HepG2 (cell line): ENCODE measurements around the gene NFIC. TPM values are rescaled to one million over a fixed set of nuclear protein-coding genes. Genes with fewer than 3 reads are reported as not detected.

ENCODE experiments used
- HNRNPK ChIP-seq: fragments of 200-400 bp; formaldehyde crosslinking; IDR thresholded peaks from 2 replicates; pipeline ENCODE4 v1.6.1; 2018; ENCODE audit warnings: low read length, low read depth, moderate library complexity, mild to moderate bottlenecking; ENCODE audit not compliant: poor library complexity, severe bottlenecking
- KDM3A ChIP-seq: IDR thresholded peaks from 2 replicates; pipeline ENCODE4 v1.6.1; 2018; ENCODE audit warnings: low read depth, missing compliant biosample characterization
- PAWR ChIP-seq: sonication (generic); formaldehyde crosslinking; IDR thresholded peaks from 2 replicates; pipeline ENCODE4 v1.4.0; 2020; ENCODE audit warnings: missing genetic modification reagents, mild to moderate bottlenecking, borderline replicate concordance
- ZBTB3 ChIP-seq: sonication (generic); formaldehyde crosslinking; IDR thresholded peaks from 2 replicates; pipeline ENCODE4 v1.4.0; 2020; ENCODE audit warnings: low read depth, mild to moderate bottlenecking, moderate library complexity, missing genetic modification reagents, borderline replicate concordance
- ZNF235 ChIP-seq: sonication (generic); formaldehyde crosslinking; IDR thresholded peaks from 2 replicates; pipeline ENCODE4 v1.8.1; 2023; ENCODE audit warnings: mild to moderate bottlenecking, missing genetic modification reagents, borderline replicate concordance
- ZNF382 ChIP-seq: sonication (generic); formaldehyde crosslinking; IDR thresholded peaks from 2 replicates; pipeline ENCODE4 v1.5.0; 2020; ENCODE audit warnings: missing genetic modification reagents, mild to moderate bottlenecking, borderline replicate concordance
- ZNF614 ChIP-seq: IDR thresholded peaks from 2 replicates; pipeline ENCODE4 v1.6.1; 2018; ENCODE audit warnings: missing biosample characterization, missing genetic modification reagents, inconsistent platforms, borderline replicate concordance
- ZSCAN25 ChIP-seq: sonication (generic); formaldehyde crosslinking; IDR thresholded peaks from 2 replicates; pipeline ENCODE4 v1.8.0; 2022; ENCODE audit warnings: mild to moderate bottlenecking, missing genetic modification reagents
- polyA plus RNA-seq, 8 experiments: library from polyadenylated mRNA; depleted of rRNA in 3 of 8; stranded (reverse) in 7 of 8; unstranded in 1 of 8; fragments of >200 nt; fragmentation: Illumina TruSeq in 4 of 8; extraction: Trizol in 4 of 8; gene quantifications; 2 replicates each; pipeline versions ENCODE4 v1.2.1 to v1.2.3, GENCODE V29; 2011 to 2016; ENCODE audit warnings: low read depth in 4 of 8, missing spikeins in 1 of 8, mixed read lengths in 1 of 8; ENCODE audit not compliant: insufficient read depth in 1 of 8
- total RNA-seq, 5 experiments: library from RNA; depleted of rRNA; stranded (reverse); fragments of >200 nt; fragmentation: Illumina TruSeq; extraction: Trizol; gene quantifications; 2 replicates each; pipeline ENCODE4 v1.2.3, GENCODE V29; 2016; ENCODE audit warnings: low read depth in 1 of 5
- TF ChIP-seq, protein P1 (sequence below): sonication (generic); formaldehyde crosslinking; IDR thresholded peaks from 2 replicates; pipeline ENCODE4 v1.4.0; 2020; ENCODE audit warnings: missing genetic modification reagents, borderline replicate concordance
- TF ChIP-seq, protein P2 (sequence below): fragments of 450-650 bp; IDR thresholded peaks from 2 replicates; pipeline ENCODE4 v1.6.1; 2016
- TF ChIP-seq, protein P3 (sequence below): sonication (generic); formaldehyde crosslinking; conservative IDR thresholded peaks from 2 replicates; pipeline ENCODE4 v1.8.1; 2023; ENCODE audit warnings: missing genetic modification reagents
- TF ChIP-seq, protein P4 (sequence below): sonication (generic); formaldehyde crosslinking; IDR thresholded peaks from 2 replicates; pipeline ENCODE4 v1.5.0; 2020; ENCODE audit warnings: missing genetic modification reagents
- TF ChIP-seq, protein P5 (sequence below): sonication (generic); formaldehyde crosslinking; IDR thresholded peaks from 2 replicates; pipeline ENCODE4 v1.4.0; 2020; ENCODE audit warnings: missing genetic modification reagents, borderline replicate concordance
- TF ChIP-seq, protein P6 (sequence below): sonication (generic); formaldehyde crosslinking; conservative IDR thresholded peaks from 2 replicates; pipeline ENCODE4 v1.8.0; 2022; ENCODE audit warnings: mild to moderate bottlenecking, moderate library complexity, missing genetic modification reagents

The NFIC gene
- total and polyA plus RNA-seq, 2 of the 13 experiments (the other 11 are each of a cell fraction or from before 2014, with no cell fraction given): 1.3 to 2.5 TPM

DNA sequence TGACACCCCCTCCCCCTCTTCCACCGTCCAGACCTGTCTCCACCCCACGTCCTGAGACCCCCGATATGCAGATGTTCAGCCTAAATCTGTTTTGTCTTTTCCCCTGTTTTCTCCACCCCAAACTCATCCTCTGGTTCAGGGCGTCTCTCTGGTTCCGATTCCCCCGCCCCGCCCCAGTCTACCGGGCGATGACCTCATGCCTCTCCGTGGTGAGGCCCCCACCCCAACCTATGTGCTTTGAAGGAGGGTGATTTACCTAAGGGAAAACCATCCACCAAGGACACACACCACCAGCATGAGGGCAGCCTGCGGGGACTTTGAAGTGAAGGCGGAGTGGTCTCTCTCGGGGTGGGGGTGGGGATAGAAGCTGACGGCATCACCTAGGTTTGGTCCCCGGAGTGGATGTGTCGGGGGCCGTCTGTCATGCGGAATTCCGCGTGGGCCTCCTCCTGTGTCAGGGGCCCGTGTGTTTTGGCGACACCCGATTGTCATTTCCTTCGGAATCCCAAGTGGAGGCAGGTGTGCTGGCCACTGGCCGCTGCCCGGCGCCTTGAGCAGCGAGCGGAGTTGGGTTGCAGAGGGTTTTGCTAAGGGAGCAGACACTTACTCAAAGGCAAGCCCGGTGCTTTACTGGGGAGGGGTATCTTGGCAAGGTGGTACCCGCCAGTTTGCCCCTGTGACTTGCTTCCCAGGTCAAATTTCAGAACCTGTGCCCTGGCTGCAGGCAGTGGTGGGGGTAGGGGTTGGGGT lies 141.2 kb downstream of the NFIC start (continued):
- TF ChIP-seq, protein P1, sequence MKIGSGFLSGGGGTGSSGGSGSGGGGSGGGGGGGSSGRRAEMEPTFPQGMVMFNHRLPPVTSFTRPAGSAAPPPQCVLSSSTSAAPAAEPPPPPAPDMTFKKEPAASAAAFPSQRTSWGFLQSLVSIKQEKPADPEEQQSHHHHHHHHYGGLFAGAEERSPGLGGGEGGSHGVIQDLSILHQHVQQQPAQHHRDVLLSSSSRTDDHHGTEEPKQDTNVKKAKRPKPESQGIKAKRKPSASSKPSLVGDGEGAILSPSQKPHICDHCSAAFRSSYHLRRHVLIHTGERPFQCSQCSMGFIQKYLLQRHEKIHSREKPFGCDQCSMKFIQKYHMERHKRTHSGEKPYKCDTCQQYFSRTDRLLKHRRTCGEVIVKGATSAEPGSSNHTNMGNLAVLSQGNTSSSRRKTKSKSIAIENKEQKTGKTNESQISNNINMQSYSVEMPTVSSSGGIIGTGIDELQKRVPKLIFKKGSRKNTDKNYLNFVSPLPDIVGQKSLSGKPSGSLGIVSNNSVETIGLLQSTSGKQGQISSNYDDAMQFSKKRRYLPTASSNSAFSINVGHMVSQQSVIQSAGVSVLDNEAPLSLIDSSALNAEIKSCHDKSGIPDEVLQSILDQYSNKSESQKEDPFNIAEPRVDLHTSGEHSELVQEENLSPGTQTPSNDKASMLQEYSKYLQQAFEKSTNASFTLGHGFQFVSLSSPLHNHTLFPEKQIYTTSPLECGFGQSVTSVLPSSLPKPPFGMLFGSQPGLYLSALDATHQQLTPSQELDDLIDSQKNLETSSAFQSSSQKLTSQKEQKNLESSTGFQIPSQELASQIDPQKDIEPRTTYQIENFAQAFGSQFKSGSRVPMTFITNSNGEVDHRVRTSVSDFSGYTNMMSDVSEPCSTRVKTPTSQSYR: peak; percentile 81
- TF ChIP-seq, protein P2, sequence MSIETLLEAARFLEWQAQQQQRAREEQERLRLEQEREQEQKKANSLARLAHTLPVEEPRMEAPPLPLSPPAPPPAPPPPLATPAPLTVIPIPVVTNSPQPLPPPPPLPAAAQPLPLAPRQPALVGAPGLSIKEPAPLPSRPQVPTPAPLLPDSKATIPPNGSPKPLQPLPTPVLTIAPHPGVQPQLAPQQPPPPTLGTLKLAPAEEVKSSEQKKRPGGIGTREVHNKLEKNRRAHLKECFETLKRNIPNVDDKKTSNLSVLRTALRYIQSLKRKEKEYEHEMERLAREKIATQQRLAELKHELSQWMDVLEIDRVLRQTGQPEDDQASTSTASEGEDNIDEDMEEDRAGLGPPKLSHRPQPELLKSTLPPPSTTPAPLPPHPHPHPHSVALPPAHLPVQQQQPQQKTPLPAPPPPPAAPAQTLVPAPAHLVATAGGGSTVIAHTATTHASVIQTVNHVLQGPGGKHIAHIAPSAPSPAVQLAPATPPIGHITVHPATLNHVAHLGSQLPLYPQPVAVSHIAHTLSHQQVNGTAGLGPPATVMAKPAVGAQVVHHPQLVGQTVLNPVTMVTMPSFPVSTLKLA: no peak
- TF ChIP-seq ZBTB3 (CRISPR knock-in tag) (no peak), ZNF382 (no peak), HNRNPK (no peak), ZNF235 (CRISPR knock-in tag) (no peak), ZNF614 (CRISPR knock-in tag) (no peak), KDM3A (CRISPR knock-in tag) (no peak), PAWR (no peak), ZSCAN25 (CRISPR knock-in tag) (0 out of 2 replicates have a peak, but pooled peaks have one; percentile 35)
- TF ChIP-seq, protein P3, sequence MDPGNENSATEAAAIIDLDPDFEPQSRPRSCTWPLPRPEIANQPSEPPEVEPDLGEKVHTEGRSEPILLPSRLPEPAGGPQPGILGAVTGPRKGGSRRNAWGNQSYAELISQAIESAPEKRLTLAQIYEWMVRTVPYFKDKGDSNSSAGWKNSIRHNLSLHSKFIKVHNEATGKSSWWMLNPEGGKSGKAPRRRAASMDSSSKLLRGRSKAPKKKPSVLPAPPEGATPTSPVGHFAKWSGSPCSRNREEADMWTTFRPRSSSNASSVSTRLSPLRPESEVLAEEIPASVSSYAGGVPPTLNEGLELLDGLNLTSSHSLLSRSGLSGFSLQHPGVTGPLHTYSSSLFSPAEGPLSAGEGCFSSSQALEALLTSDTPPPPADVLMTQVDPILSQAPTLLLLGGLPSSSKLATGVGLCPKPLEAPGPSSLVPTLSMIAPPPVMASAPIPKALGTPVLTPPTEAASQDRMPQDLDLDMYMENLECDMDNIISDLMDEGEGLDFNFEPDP (CRISPR knock-in tag): no peak
- TF ChIP-seq, protein P4, sequence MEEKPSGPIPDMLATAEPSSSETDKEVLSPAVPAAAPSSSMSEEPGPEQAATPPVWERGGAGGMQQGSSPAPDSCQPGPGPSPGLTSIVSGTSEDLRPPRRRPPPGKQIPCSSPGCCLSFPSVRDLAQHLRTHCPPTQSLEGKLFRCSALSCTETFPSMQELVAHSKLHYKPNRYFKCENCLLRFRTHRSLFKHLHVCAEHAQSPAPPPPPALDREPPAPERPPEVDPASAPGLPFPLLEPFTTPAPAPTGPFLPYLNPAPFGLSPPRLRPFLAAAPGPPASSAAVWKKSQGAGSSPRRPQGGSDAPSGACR (CRISPR knock-in tag): no peak
- TF ChIP-seq, protein P5, sequence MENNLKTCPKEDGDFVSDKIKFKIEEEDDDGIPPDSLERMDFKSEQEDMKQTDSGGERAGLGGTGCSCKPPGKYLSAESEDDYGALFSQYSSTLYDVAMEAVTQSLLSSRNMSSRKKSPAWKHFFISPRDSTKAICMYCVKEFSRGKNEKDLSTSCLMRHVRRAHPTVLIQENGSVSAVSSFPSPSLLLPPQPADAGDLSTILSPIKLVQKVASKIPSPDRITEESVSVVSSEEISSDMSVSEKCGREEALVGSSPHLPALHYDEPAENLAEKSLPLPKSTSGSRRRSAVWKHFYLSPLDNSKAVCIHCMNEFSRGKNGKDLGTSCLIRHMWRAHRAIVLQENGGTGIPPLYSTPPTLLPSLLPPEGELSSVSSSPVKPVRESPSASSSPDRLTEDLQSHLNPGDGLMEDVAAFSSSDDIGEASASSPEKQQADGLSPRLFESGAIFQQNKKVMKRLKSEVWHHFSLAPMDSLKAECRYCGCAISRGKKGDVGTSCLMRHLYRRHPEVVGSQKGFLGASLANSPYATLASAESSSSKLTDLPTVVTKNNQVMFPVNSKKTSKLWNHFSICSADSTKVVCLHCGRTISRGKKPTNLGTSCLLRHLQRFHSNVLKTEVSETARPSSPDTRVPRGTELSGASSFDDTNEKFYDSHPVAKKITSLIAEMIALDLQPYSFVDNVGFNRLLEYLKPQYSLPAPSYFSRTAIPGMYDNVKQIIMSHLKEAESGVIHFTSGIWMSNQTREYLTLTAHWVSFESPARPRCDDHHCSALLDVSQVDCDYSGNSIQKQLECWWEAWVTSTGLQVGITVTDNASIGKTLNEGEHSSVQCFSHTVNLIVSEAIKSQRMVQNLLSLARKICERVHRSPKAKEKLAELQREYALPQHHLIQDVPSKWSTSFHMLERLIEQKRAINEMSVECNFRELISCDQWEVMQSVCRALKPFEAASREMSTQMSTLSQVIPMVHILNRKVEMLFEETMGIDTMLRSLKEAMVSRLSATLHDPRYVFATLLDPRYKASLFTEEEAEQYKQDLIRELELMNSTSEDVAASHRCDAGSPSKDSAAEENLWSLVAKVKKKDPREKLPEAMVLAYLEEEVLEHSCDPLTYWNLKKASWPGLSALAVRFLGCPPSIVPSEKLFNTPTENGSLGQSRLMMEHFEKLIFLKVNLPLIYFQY (CRISPR knock-in tag): no peak; the same call in 1 of the 2 replicates
- TF ChIP-seq, protein P6, sequence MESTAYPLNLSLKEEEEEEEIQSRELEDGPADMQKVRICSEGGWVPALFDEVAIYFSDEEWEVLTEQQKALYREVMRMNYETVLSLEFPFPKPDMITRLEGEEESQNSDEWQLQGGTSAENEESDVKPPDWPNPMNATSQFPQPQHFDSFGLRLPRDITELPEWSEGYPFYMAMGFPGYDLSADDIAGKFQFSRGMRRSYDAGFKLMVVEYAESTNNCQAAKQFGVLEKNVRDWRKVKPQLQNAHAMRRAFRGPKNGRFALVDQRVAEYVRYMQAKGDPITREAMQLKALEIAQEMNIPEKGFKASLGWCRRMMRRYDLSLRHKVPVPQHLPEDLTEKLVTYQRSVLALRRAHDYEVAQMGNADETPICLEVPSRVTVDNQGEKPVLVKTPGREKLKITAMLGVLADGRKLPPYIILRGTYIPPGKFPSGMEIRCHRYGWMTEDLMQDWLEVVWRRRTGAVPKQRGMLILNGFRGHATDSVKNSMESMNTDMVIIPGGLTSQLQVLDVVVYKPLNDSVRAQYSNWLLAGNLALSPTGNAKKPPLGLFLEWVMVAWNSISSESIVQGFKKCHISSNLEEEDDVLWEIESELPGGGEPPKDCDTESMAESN: no peak
